Measurements from ENCODE around the gene MYH9.

Gene MYH9

GRCh38 chr22:36365020-36365411 lies 22.8 kb downstream of the MYH9 start:
- TF ChIP-seq EZH2phosphoT487 (IDR thresholded peaks at IDR 0.05; ENCODE audit: borderline replicate concordance, low read length), result no peak
- TF ChIP-seq, protein P1, sequence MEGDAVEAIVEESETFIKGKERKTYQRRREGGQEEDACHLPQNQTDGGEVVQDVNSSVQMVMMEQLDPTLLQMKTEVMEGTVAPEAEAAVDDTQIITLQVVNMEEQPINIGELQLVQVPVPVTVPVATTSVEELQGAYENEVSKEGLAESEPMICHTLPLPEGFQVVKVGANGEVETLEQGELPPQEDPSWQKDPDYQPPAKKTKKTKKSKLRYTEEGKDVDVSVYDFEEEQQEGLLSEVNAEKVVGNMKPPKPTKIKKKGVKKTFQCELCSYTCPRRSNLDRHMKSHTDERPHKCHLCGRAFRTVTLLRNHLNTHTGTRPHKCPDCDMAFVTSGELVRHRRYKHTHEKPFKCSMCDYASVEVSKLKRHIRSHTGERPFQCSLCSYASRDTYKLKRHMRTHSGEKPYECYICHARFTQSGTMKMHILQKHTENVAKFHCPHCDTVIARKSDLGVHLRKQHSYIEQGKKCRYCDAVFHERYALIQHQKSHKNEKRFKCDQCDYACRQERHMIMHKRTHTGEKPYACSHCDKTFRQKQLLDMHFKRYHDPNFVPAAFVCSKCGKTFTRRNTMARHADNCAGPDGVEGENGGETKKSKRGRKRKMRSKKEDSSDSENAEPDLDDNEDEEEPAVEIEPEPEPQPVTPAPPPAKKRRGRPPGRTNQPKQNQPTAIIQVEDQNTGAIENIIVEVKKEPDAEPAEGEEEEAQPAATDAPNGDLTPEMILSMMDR (IDR thresholded peaks at IDR 0.05; ENCODE audit: low read depth, low read length, poor library complexity, severe bottlenecking), result no peak

DNA sequence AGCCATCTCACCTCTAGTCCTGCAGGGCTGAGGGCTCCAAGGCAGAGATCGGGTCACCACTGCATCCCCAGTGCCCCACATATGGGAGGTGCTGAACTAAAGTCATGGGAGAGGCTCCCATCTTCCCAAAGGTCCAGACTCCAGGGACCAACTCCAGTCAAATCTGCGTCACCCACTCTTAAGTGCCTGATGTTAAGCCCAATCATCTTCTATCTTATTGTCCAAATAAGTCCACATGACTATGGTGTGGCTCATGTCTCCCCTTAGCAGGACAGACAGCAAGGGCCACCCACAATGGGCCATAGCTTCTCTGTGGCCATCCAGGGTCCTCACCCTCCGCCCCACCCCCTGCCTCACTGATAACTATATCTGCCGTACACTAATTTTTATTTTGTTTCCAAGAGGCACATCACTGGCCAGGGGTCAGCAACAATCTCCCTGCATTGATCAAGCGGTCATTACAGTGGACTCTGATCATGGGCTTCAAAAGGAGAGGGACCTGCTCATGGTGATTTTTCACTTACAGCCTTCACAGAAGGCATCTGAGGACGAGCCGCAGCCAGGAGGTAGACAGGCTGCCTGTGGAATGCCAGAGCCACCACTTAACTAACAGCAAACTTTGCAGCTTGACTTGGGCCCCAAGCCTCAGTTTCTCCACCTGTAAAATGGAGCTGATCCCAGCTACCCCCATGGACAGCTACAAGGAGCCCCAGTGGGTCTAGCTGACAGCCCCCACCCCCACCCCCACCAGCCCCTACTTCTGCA lies 23.3 kb downstream of the MYH9 start:
- peaks cover 100% of the 10 kb centered on the region for H3K79me2 ChIP-seq (ENCODE audit: control insufficient read depth, low read length)
- peaks cover 83% of the 10 kb centered on the region for H3K4me1 ChIP-seq (ENCODE audit: control insufficient read depth, low read length)
- TF ChIP-seq, protein P1 (IDR thresholded peaks at IDR 0.05; ENCODE audit: low read depth, low read length, poor library complexity, severe bottlenecking), result no peak
- TF ChIP-seq EZH2phosphoT487 (IDR thresholded peaks at IDR 0.05; ENCODE audit: borderline replicate concordance, low read length), result no peak
- H3K27me3 ChIP-seq (ENCODE audit: control insufficient read depth, low read length), result no peaks in the 10 kb centered on the region
- H3F3A ChIP-seq (ENCODE audit: control insufficient read depth, insufficient read depth), result no peaks in the 10 kb centered on the region
- peaks cover 49% of the 10 kb centered on the region for H4K20me1 ChIP-seq (ENCODE audit: control insufficient read depth, insufficient read depth, low read depth, low read length)
- no peaks in the 10 kb centered on the region for H3K9me2 ChIP-seq (replicated peaks; ENCODE audit: control insufficient read depth, low read length)
- no peak overlapping the region for H3K4me2 ChIP-seq (ENCODE audit: low read length)
- H3K27ac ChIP-seq (ENCODE audit: low read depth, low read length), result no peak overlapping the region
- H3K36me3 ChIP-seq (ENCODE audit: control insufficient read depth, low read length), result peaks cover 55% of the 10 kb centered on the region
- no peak overlapping the region for H3K4me3 ChIP-seq (ENCODE audit: low read length)
- H3K9me3 ChIP-seq (ENCODE audit: control insufficient read depth, insufficient read depth, low read length), result no peaks in the 10 kb centered on the region

More at GRCh38 chr22:36365020-36365411, 22.8 kb downstream of the MYH9 start:
- Histone ChIP-seq H3K27ac (ENCODE audit: low read depth, low read length) (no peak overlapping the region), H3K4me2 (ENCODE audit: low read length) (no peak overlapping the region), H3K9me2 (replicated peaks; ENCODE audit: control insufficient read depth, low read length) (no peaks in the 10 kb centered on the region), H3K9me3 (ENCODE audit: control insufficient read depth, insufficient read depth, low read length) (no peaks in the 10 kb centered on the region), H3K27me3 (ENCODE audit: control insufficient read depth, low read length) (no peaks in the 10 kb centered on the region), H3K4me1 (ENCODE audit: control insufficient read depth, low read length) (peaks cover 83% of the 10 kb centered on the region), H3F3A (ENCODE audit: control insufficient read depth, insufficient read depth) (no peaks in the 10 kb centered on the region), H3K36me3 (ENCODE audit: control insufficient read depth, low read length) (peaks cover 56% of the 10 kb centered on the region), H3K79me2 (ENCODE audit: control insufficient read depth, low read length) (peaks cover 100% of the 10 kb centered on the region), H4K20me1 (ENCODE audit: control insufficient read depth, insufficient read depth, low read depth, low read length) (peaks cover 49% of the 10 kb centered on the region), H3K4me3 (ENCODE audit: low read length) (no peak overlapping the region)

- TF ChIP-seq, protein P1 (IDR thresholded peaks at IDR 0.05; ENCODE audit: low read depth, low read length, poor library complexity, severe bottlenecking), result no peak
- TF ChIP-seq EZH2phosphoT487 (IDR thresholded peaks at IDR 0.05; ENCODE audit: borderline replicate concordance, low read length), result no peak
- peaks cover 60% of the 10 kb centered on the region for H3K36me3 ChIP-seq (ENCODE audit: control insufficient read depth, low read length)
- H4K20me1 ChIP-seq (ENCODE audit: control insufficient read depth, insufficient read depth, low read depth, low read length), result peaks cover 56% of the 10 kb centered on the region
- H3K4me2 ChIP-seq (ENCODE audit: low read length), result no peak overlapping the region; the same call in 1 of the 2 replicates
- H3K9me3 ChIP-seq (ENCODE audit: control insufficient read depth, insufficient read depth, low read length), result no peaks in the 10 kb centered on the region
- no peak overlapping the region for H3K4me3 ChIP-seq (ENCODE audit: low read length)
- H3K9me2 ChIP-seq (replicated peaks; ENCODE audit: control insufficient read depth, low read length), result no peaks in the 10 kb centered on the region
- H3K79me2 ChIP-seq (ENCODE audit: control insufficient read depth, low read length), result peaks cover 100% of the 10 kb centered on the region
- H3K4me1 ChIP-seq (ENCODE audit: control insufficient read depth, low read length), result peaks cover 90% of the 10 kb centered on the region
- H3K27ac ChIP-seq (ENCODE audit: low read depth, low read length), result no peak overlapping the region
- H3K27me3 ChIP-seq (ENCODE audit: control insufficient read depth, low read length), result no peaks in the 10 kb centered on the region
- no peaks in the 10 kb centered on the region for H3F3A ChIP-seq (ENCODE audit: control insufficient read depth, insufficient read depth)
These were observed 24.3 kb downstream of the MYH9 start for GRCh38 chr22:36363349-36363981.

Data from DOHH2 (cell line).